ENCODE results near the gene STPG1.

STPG1 gene

DNA sequence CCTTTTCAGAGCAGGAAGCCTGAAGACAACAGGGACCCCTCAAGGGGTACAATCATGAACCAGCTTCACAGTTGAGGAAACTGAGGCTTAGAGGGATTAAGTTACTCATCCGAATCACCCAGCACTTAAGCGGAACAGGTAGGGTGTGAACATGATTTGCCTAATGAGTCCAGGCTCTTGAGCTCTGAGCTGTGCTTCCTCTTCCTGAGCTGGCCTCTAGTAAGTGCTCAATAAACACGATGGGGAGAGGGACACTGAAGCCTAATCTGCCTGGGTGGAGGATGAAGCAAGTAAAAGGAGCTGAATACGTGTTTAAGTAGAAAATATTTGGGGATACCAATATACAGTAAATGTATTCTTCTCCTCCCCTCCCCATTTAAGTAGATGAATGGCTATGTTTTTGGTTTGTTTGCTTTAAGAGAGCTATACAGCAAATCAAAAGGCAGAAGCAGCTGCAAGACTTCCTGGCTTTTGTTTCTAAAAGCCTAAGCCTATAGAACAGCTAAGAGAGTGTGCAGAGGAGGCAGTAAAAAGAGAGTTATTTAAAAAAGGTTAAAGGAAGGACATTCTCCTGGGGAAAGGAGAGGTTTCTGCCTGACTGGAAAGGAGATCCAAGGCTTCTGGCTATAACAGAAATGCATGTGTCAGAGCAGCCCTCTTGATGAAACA, 20.5 kb downstream of the STPG1 start:
- DNase-seq (ENCODE audit: low read depth, low spot score), result no peak

DNA sequence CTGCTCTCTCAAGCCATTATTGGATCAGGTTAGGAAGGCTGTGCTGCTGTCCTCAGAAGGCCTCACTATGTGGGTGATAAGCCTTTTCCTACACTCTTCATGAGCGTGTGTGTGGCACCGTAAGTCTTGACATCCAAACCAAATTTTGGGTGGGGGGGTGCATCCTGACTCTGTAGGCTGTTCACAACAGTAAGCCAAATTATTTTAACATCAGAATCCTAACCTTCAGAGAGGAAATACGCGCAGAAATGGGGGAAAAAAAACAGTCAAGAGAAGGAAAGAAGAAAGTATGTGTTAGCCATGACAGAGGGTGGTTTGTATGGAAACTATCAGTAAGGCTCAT, 21.0 kb downstream of the STPG1 start:
- DNase-seq (ENCODE audit: low read depth, low spot score), result no peak

GRCh38 chr1:24391882-24392603, 21.5 kb downstream of the STPG1 start:
- DNase-seq (ENCODE audit: low read depth, low spot score), result no peak

GRCh38 chr1:24390924-24391782, 22.4 kb downstream of the STPG1 start:
- DNase-seq (ENCODE audit: low read depth, low spot score), result peak; percentile 62

DNA sequence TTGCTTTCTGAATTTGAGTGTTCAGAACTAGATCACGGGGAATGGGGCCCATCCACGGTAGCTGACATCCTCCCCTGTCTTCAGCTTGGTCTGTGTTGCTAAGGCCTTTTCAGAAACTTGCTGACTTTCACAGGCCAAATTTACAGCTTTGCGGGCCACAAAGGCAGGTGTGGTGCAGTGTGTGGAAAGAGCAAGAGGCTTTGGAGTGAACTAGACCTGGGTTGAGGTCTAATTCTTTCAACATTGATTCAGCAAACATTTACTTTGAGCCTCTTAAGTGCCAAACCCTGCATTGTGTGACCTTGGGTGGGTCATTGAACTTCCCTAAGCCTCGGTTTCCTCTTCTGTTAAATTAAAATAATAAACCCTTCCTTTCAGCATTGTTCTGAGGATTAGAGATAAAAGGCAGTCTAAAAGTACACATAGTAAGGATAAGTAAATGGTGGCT, 24.3 kb downstream of the STPG1 start:
- no peak for DNase-seq (ENCODE audit: low read depth, low spot score)

DNA sequence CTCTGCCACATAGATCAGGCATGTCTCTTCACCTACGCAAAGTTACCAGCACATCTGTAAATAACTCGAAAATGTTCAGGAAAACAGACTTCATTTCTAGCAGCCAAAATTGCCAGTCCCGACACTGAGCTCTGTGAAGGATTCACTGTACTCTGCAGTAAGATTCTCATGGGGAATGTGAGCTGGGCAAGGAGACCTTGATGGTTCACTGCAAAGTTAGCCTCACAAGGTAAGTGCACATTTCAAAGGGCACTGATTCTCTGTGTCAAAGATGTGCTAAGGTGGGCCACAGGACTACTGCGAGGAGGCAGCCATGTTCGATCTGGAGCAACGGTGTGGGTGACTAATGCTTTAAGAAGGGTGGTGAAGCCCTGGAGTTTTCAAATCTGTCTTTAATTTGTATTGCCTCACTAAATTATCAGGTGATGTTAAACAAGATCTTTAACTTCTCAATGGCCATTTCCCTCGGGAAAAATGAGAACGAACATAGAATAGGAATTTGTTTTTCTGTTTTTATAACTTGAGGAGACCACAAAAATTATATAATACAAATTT, 25.2 kb downstream of the STPG1 start:
- no peak for DNase-seq (ENCODE audit: low read depth, low spot score)

- no peak for DNase-seq (ENCODE audit: low read depth, low spot score)
Observed at GRCh38 chr1:24387636-24388175, 25.9 kb downstream of the STPG1 start.

- no peak for DNase-seq (ENCODE audit: low read depth, low spot score)
Observed at GRCh38 chr1:24386931-24387330, 26.7 kb downstream of the STPG1 start.

- DNase-seq (ENCODE audit: low read depth, low spot score), result no peak
Observed at GRCh38 chr1:24386241-24386640, 27.3 kb downstream of the STPG1 start.

GRCh38 chr1:24385160-24385940, 28.2 kb downstream of the STPG1 start:
- no peak for DNase-seq (ENCODE audit: low read depth, low spot score)

DNA sequence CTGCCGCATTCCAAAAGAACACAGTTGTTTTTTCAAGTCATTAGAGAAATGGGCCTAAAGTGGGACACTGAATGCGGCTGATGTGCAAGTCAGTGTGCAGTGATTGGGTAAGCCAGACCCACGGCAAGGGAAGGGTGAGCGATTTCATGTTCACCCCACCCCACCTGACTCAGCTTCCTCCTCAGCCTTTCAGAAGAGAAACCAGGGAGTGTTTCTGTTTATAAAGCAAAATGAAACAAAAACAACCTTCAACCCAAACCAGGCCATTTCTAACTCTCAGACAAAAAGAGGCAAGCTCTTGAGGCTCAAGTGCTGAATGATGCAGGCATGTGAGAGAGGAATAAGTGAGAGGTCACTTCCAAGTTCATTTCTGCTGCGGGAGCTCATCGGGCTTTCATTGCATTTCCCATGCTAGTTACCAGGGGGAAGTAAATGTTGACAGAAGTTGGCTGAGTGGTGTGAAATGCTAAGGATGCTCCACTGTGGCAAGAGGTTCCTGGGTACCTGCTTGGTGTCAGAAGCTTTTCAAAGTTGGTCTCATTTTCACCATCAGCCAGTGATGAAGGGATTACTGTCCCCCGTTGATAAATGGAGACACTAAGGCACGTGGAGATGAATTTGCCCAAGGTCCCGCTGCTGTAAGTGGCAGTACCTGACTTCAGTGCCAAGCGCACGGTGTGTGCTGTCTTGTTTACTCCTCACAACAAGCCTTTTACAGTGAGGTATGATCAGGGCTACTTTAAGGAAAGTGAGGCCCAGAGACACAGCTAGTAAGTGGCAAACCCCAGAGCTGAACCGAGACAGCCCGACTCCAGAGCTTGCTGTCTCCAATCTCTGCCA, 29.1 kb downstream of the STPG1 start:
- DNase-seq (ENCODE audit: low read depth, low spot score), result no peak

DNA sequence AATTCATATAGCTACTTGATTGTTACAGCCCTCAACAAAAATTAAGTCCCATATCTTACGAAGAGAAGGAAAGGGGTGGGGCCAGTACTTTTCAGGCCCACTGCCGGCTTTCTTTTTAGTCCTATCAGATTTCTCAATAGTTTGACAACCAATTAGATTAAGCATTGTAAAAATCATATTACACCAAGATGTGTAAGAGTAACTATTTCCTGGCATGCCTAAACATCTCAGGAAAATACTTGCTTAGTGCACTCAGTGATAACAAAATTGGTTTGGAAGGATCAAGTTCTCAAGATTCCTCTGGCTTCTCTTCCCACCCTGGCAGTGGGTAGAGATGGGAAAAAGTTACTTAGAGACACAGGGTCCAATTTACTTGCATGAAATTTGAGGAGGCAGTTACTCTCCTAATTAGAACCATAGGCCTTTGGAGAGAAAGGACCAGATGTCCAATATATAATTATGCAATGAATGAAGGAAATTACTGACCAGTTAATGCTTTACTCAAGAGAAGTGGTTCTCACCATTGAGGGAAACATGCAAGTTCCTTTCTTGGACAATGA, 30.1 kb downstream of the STPG1 start:
- no peak for DNase-seq (ENCODE audit: low read depth, low spot score)

- DNase-seq (ENCODE audit: low read depth, low spot score), result no peak
Observed at GRCh38 chr1:24382165-24382577, 31.4 kb downstream of the STPG1 start.

DNA sequence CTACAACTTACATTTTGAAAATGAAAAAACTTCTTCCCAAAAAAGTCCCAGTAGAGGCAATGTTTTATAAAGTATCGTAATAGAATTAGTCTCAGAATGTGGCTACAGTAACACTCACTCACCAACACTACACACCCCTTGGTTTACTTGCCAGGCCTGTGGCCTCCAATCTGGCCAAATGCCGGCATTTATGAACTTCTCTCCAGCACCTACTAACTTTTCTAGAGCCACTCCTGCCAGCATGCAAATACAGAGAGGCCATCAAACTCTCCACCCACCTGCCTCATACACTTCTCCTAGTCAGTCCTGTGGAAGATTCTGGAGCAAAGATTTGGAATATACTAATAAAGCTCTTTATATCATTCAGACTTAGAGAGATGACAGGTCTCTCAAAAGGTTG, 32.3 kb downstream of the STPG1 start:
- DNase-seq (ENCODE audit: low read depth, low spot score), result no peak

GRCh38 chr1:24380508-24380907, 33.1 kb downstream of the STPG1 start:
- no peak for DNase-seq (ENCODE audit: low read depth, low spot score)

DNA sequence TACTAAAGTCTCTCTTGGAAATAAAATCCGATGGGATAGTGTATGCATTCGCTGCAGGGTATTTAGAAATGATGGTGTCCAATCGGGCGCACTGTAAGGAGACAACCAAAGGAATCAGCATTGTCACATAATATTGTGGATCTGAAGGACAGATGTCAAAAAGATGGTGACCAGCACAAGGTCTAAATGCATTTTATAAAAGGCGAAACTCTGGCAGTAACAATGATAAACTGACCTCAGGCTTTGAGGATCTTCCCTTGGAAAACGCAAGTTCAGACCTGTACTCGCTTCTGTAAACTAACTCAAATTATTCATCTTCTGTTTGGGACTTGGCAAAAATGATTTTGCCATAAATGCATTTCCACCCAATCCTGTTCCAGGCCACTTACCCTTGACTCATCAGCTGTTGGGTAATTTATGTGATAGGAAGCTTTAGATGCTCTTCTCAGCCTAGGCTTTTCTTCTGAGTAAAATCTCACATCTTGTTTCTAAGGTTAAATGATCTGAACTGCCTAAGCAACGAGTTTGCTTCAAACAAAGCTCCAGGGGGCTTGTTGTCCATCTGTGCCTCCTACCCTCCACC, 33.8 kb downstream of the STPG1 start:
- no peak for DNase-seq (ENCODE audit: low read depth, low spot score)

- no peak for DNase-seq (ENCODE audit: low read depth, low spot score)
Observed at GRCh38 chr1:24374891-24375786, 38.4 kb downstream of the STPG1 start.

- no peak for DNase-seq (ENCODE audit: low read depth, low spot score)
Observed at GRCh38 chr1:24373710-24374109, 39.9 kb downstream of the STPG1 start.
